OCI-LY3 (cell line): ENCODE data around the gene B3GLCT.
A peak's percentile ranks its signal among the peaks of the same experiment; 100 is the strongest.

Experiments used
- H2AFZ ChIP-seq: fragments of 200-600, 300-600 bp; shearing (Covaris generic); 2 replicates; pipeline ENCODE4 v1.6.0; 2014; ENCODE audit warnings: antibody characterized with exemption, low read depth, low read length
- H3K27ac ChIP-seq: fragments of 200-600, 300-600 bp; sonication (generic); 2 replicates; pipeline ENCODE4 v1.5.1; 2014; ENCODE audit warnings: mild to moderate bottlenecking, low read length, moderate library complexity, mixed read lengths
- H3K27me3 ChIP-seq: fragments of 200-600, 300-600 bp; sonication (generic); 2 replicates; pipeline ENCODE4 v1.6.1; 2014; ENCODE audit warnings: low read depth, low read length, mixed read lengths
- H3K36me3 ChIP-seq: fragments of 200-600, 300-600 bp; sonication (generic); replicated peaks from 2 replicates; pipeline ENCODE3; 2014; ENCODE audit warnings: low read depth, low read length, mixed read lengths
- H3K4me1 ChIP-seq: fragments of 300-600, 200-600 bp; sonication (generic); 2 replicates; pipeline ENCODE4 v1.6.1; 2014; ENCODE audit warnings: low read length, mixed read lengths
- H3K4me2 ChIP-seq: fragments of 200-600, 300-600 bp; sonication (generic); 2 replicates; pipeline ENCODE4 v1.6.1; 2014; ENCODE audit warnings: low read length, mixed read lengths
- H3K4me3 ChIP-seq: fragments of 300-600, 200-600 bp; sonication (generic); 2 replicates; pipeline ENCODE4 v1.5.1; 2014; ENCODE audit warnings: antibody characterized with exemption, mild to moderate bottlenecking, low read length, moderate library complexity
- H3K79me2 ChIP-seq: fragments of 300-600, 200-600 bp; shearing (Covaris generic); 2 replicates; pipeline ENCODE4 v1.6.1; 2014; ENCODE audit warnings: mild to moderate bottlenecking, low read length, mixed read lengths
- H3K9ac ChIP-seq: fragments of 300-600, 200-600 bp; shearing (Covaris generic); 2 replicates; pipeline ENCODE4 v1.6.0; 2014; ENCODE audit warnings: mild to moderate bottlenecking, low read length, moderate library complexity
- H3K9me3 ChIP-seq: fragments of 200-600, 300-600 bp; shearing (Covaris generic); 2 replicates; pipeline ENCODE4 v1.6.1; 2014; ENCODE audit warnings: low read length, mixed read lengths; ENCODE audit not compliant: insufficient read depth
- H4K20me1 ChIP-seq: fragments of 200-600, 300-600 bp; sonication (generic); 2 replicates; pipeline ENCODE4 v1.6.1; 2016; ENCODE audit warnings: low read length, mixed read lengths; ENCODE audit not compliant: insufficient read depth
- CTCF ChIP-seq: fragments of 200-600, 300-600 bp; sonication (generic); IDR thresholded peaks from 2 replicates; pipeline ENCODE4 v1.5.1; 2014; ENCODE audit warnings: antibody characterized with exemption, low read length, low read depth
- EZH2phosphoT487 ChIP-seq: fragments of 200-600 bp; shearing (Covaris generic); IDR thresholded peaks from 2 replicates; pipeline ENCODE4 v1.6.1; 2018; ENCODE audit warnings: antibody characterized with exemption, mixed run types, low read depth

The B3GLCT gene

GRCh38 chr13:31159306-31159705, 40.5 kb upstream of the B3GLCT start:
- Histone ChIP-seq H3K4me1 (peaks cover 21% of the 10 kb centered on the region), H3K4me3 (peak overlapping the region; percentile 86), H3K9me3 (no peaks in the 10 kb centered on the region), H4K20me1 (peaks cover 20% of the 10 kb centered on the region), H3K27ac (no peak overlapping the region), H3K9ac (peak overlapping the region; percentile 91), H3K4me2 (peak overlapping the region; percentile 68), H3K36me3 (peaks cover 27% of the 10 kb centered on the region), H3K79me2 (peaks cover 63% of the 10 kb centered on the region), H3K27me3 (no peaks in the 10 kb centered on the region), H2AFZ (no peak overlapping the region)
- TF ChIP-seq CTCF (no peak), EZH2phosphoT487 (no peak)

DNA sequence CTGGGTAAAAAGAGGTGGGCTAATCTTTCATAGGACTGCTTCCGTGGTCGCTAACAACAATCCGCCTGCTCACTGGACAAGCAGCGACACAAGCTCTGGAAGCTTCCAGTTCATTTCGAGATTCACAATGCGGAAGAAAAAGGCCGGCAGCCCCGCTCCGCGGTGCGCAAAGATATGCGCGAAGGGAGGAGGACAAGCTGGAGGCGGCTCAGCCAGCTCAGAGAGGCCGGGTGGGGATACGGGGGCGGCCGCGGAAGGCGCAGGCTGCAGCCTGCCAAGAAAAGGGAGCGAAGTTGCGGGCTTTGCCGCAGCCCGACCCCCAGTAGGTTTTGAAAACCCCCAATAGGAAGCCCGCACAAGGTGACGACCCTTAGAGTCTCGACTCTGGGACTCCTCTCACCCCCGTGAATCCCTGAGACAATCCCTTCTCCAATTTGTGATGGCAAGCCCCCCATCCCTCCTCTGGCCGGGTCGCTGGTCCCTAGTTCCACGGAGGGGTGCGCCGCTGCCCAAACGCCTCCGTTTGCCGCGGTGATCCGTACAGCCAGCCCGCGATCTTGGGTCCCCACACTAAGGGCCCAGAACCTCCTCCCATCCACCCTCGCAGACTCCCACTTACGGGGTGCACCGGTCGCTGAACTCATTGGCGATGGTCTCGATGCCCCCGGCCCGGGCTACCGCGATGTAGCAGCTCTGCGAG, 38.8 kb upstream of the B3GLCT start:
- peaks cover 21% of the 10 kb centered on the region for H3K4me1 ChIP-seq
- peaks cover 20% of the 10 kb centered on the region for H4K20me1 ChIP-seq
- H3K9ac ChIP-seq = peak overlapping the region; percentile 91
- H3K4me3 ChIP-seq = peak overlapping the region; percentile 86
- peaks cover 53% of the 10 kb centered on the region for H3K79me2 ChIP-seq
- H3K36me3 ChIP-seq = peaks cover 15% of the 10 kb centered on the region
- H3K27ac ChIP-seq = peak overlapping the region; percentile 80
- H3K4me2 ChIP-seq = peak overlapping the region; percentile 68
- H3K9me3 ChIP-seq = no peaks in the 10 kb centered on the region
- peak overlapping the region; percentile 43; the same call in 1 of the 2 replicates for H2AFZ ChIP-seq
- H3K27me3 ChIP-seq = no peaks in the 10 kb centered on the region
- TF ChIP-seq EZH2phosphoT487 (no peak), CTCF (no peak)

DNA sequence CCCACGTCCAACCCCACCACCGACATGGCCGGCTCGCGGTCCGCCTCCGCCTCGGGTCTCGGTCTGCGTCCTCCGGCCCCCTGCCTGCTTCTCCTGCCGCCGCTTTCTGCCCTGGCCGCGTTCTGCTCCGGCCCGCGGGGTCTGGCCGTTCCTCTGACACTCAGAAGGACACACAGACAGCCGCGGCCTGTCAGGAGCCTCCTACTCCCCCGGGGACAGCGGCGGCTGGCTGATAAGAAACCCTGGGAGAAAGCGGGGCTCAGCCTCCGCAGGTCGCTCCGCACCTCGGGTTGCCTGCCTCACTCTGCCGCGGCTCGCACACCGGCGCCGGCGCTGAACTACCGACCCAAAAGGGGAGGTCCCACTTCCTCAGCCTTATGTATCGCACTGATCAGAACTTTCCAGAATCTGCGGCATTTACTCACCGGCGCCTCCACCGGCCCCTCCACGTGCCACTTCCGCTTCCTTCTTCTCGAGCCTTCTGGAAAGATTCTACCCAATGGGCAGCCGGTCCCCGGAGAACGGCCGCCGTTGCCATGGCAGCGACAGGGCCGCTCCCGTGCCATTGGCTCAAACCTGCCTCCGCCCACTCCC, 38.1 kb upstream of the B3GLCT start, which contains the start of gene HSPH1:
Gene HSPH1, minus strand, starts transcription at position 348 of the 594 bp plus-strand sequence. Its CDS starts 322 bp downstream, at position 26.
- Histone ChIP-seq H3K79me2 (peaks cover 51% of the 10 kb centered on the region), H3K4me2 (peak within 1 kb of the TSS; percentile 94), H3K9me3 (no peaks in the 10 kb centered on the region), H3K27ac (peak within 1 kb of the TSS; percentile 80), H4K20me1 (peaks cover 20% of the 10 kb centered on the region), H2AFZ (peak within 1 kb of the TSS; percentile 97), H3K4me1 (peaks cover 21% of the 10 kb centered on the region), H3K27me3 (no peaks in the 10 kb centered on the region), H3K9ac (peak within 1 kb of the TSS; percentile 91), H3K4me3 (peak within 1 kb of the TSS; percentile 86), H3K36me3 (peaks cover 13% of the 10 kb centered on the region)
- TF ChIP-seq CTCF (peak; percentile 24; the same call in 1 of the 2 replicates), EZH2phosphoT487 (no peak)
